DOHH2 (cell line): ENCODE results near the gene MTMR10.

Experiments used
- EZH2phosphoT487 ChIP-seq: fragments of 200-600 bp; sonication (generic); IDR thresholded peaks from 2 replicates; pipeline ENCODE4 v1.6.1; 2017; ENCODE audit warnings: borderline replicate concordance, mild to moderate bottlenecking, antibody characterized with exemption, low read length, moderate library complexity, mixed read lengths
- TF ChIP-seq, protein P1 (sequence below): fragments of 200-600 bp; sonication (generic); IDR thresholded peaks from one replicate; pipeline ENCODE4 v1.5.1; 2014; ENCODE audit warnings: antibody characterized with exemption, mild to moderate bottlenecking, low read depth, low read length; ENCODE audit not compliant: poor library complexity, severe bottlenecking

DNA sequence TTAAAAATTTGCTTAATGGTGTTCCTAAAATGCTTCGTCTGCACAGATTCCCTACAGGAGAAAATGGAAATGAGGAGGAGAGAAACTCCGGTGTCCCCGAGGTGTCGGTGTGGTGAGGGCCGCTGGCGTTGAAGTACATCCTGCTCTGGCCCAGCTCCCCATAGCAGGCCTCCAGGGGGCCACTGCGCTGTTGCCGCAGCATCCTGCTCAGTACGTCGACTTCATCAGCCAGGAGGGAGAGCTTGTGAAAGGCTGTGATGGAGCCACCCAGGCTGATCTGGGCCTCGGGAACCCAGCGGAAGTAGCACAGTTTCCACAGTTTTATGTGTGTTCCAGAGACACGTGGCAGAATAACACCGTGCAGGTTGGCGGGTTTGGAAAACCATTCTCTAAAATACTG, 49.9 kb downstream of the MTMR10 start:
- TF ChIP-seq, protein P1, sequence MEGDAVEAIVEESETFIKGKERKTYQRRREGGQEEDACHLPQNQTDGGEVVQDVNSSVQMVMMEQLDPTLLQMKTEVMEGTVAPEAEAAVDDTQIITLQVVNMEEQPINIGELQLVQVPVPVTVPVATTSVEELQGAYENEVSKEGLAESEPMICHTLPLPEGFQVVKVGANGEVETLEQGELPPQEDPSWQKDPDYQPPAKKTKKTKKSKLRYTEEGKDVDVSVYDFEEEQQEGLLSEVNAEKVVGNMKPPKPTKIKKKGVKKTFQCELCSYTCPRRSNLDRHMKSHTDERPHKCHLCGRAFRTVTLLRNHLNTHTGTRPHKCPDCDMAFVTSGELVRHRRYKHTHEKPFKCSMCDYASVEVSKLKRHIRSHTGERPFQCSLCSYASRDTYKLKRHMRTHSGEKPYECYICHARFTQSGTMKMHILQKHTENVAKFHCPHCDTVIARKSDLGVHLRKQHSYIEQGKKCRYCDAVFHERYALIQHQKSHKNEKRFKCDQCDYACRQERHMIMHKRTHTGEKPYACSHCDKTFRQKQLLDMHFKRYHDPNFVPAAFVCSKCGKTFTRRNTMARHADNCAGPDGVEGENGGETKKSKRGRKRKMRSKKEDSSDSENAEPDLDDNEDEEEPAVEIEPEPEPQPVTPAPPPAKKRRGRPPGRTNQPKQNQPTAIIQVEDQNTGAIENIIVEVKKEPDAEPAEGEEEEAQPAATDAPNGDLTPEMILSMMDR = no peak
- TF ChIP-seq EZH2phosphoT487 = no peak
